Loucy (cell line): ENCODE results near the gene ASPG.

Experiments
- EZH2phosphoT487 ChIP-seq: fragments of 200-600 bp; IDR thresholded peaks from 2 replicates; pipeline ENCODE4 v1.6.1; 2018; ENCODE audit warnings: antibody characterized with exemption, mild to moderate bottlenecking, moderate library complexity, borderline replicate concordance
- TF ChIP-seq, protein P1 (sequence below): fragments of 200-600 bp; sonication (generic); conservative IDR thresholded peaks from 2 replicates; pipeline ENCODE4 v1.5.1; 2014; ENCODE audit warnings: mild to moderate bottlenecking, antibody characterized with exemption, low read length

GRCh38 chr14:104081951-104082464 lies 3.5 kb upstream of the ASPG start:
- TF ChIP-seq, protein P1, sequence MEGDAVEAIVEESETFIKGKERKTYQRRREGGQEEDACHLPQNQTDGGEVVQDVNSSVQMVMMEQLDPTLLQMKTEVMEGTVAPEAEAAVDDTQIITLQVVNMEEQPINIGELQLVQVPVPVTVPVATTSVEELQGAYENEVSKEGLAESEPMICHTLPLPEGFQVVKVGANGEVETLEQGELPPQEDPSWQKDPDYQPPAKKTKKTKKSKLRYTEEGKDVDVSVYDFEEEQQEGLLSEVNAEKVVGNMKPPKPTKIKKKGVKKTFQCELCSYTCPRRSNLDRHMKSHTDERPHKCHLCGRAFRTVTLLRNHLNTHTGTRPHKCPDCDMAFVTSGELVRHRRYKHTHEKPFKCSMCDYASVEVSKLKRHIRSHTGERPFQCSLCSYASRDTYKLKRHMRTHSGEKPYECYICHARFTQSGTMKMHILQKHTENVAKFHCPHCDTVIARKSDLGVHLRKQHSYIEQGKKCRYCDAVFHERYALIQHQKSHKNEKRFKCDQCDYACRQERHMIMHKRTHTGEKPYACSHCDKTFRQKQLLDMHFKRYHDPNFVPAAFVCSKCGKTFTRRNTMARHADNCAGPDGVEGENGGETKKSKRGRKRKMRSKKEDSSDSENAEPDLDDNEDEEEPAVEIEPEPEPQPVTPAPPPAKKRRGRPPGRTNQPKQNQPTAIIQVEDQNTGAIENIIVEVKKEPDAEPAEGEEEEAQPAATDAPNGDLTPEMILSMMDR = no peak
- no peak for TF ChIP-seq EZH2phosphoT487
